Mesenchymal stem cell (in vitro differentiated cells and primary cell): Measurements from ENCODE around the gene GLIS2.

Experiments used
- DNase-seq: peaks from one replicate; pipeline ENCODE4 v3.0.0-alpha.2; 2013
- H2AFZ ChIP-seq: one replicate; pipeline ENCODE4 v1.6.1; 2013; ENCODE audit warnings: low read depth, mild to moderate bottlenecking, control low read depth, inconsistent platforms, low read length, moderate library complexity
- H2AK5ac ChIP-seq: 2 replicates; pipeline ENCODE4 v1.6.1; 2013; ENCODE audit warnings: low read length, moderate library complexity, mild to moderate bottlenecking, inconsistent platforms; ENCODE audit not compliant: severe bottlenecking
- H2BK120ac ChIP-seq: one replicate; pipeline ENCODE4 v1.6.1; 2013; ENCODE audit warnings: low read depth, mild to moderate bottlenecking, inconsistent platforms, low read length, moderate library complexity
- H2BK12ac ChIP-seq, 2 experiments: one replicate each; pipeline ENCODE4 v1.6.1; 2013; ENCODE audit warnings: inconsistent platforms in 2 of 2, low read length in 2 of 2, mild to moderate bottlenecking in 2 of 2, moderate library complexity in 2 of 2, control low read depth in 1 of 2
- H2BK15ac ChIP-seq: one replicate; pipeline ENCODE4 v1.6.1; 2013; ENCODE audit warnings: mild to moderate bottlenecking, low read depth, inconsistent platforms; ENCODE audit not compliant: poor library complexity, severe bottlenecking
- H2BK5ac ChIP-seq: 2 replicates; pipeline ENCODE4 v1.6.1; 2013; ENCODE audit warnings: low read depth, mild to moderate bottlenecking, low read length, control low read depth, inconsistent platforms; ENCODE audit not compliant: poor library complexity, severe bottlenecking
- H3K14ac ChIP-seq, 2 experiments: one replicate each; pipeline ENCODE4 v1.6.1; 2013; ENCODE audit warnings: inconsistent platforms in 2 of 2, low read length in 2 of 2, control low read depth in 1 of 2, mild to moderate bottlenecking in 1 of 2, moderate library complexity in 1 of 2
- H3K18ac ChIP-seq, 2 experiments: one replicate each; pipeline ENCODE4 v1.6.1; 2013; ENCODE audit warnings: inconsistent platforms in 2 of 2, low read length in 2 of 2, control low read depth in 1 of 2, low read depth in 1 of 2, mild to moderate bottlenecking in 1 of 2
- H3K23ac ChIP-seq, 2 experiments: one replicate each; pipeline ENCODE4 v1.6.1; 2013; ENCODE audit warnings: inconsistent platforms in 2 of 2, low read length in 2 of 2, mild to moderate bottlenecking in 2 of 2, moderate library complexity in 2 of 2, control low read depth in 1 of 2
- H3K27ac ChIP-seq: 2 replicates; pipeline ENCODE4 v1.5.1; 2013; ENCODE audit warnings: mild to moderate bottlenecking, moderate library complexity, low read length, control low read depth, inconsistent platforms; ENCODE audit not compliant: poor library complexity, severe bottlenecking
- H3K27me3 ChIP-seq, 2 experiments: 2 replicates each; pipeline versions ENCODE4 v1.6.1 to v1.7.0; 2013; ENCODE audit warnings: low read length in 2 of 2, mild to moderate bottlenecking in 2 of 2, moderate library complexity in 2 of 2, control low read depth in 1 of 2, inconsistent platforms in 1 of 2; ENCODE audit not compliant: control insufficient read depth in 1 of 2, insufficient read depth in 1 of 2
- H3K36me3 ChIP-seq, 2 experiments: 2 replicates each; pipeline versions ENCODE4 v1.6.1 to v1.7.0; 2013; ENCODE audit warnings: low read length in 2 of 2, control low read depth in 1 of 2, inconsistent platforms in 1 of 2, low read depth in 1 of 2, mild to moderate bottlenecking in 1 of 2; ENCODE audit not compliant: insufficient read depth in 2 of 2, control insufficient read depth in 1 of 2
- H3K4ac ChIP-seq, 2 experiments: one replicate each; pipeline ENCODE4 v1.6.1; 2013; ENCODE audit warnings: inconsistent platforms in 2 of 2, low read length in 2 of 2, mild to moderate bottlenecking in 2 of 2, moderate library complexity in 2 of 2, control low read depth in 1 of 2, low read depth in 1 of 2
- H3K4me1 ChIP-seq: 2 replicates; pipeline ENCODE4 v1.6.1; 2013; ENCODE audit warnings: low read depth, low read length, control low read depth; ENCODE audit not compliant: control insufficient read depth, insufficient read depth
- H3K4me2 ChIP-seq: 2 replicates; pipeline ENCODE4 v1.6.1; 2013; ENCODE audit warnings: low read length, mild to moderate bottlenecking, inconsistent platforms; ENCODE audit not compliant: poor library complexity, severe bottlenecking
- H3K4me3 ChIP-seq, 2 experiments: 2 replicates each; pipeline versions ENCODE4 v1.5.1 to v1.7.0; 2013; ENCODE audit warnings: low read length in 2 of 2, mild to moderate bottlenecking in 2 of 2, control low read depth in 1 of 2, low read depth in 1 of 2; ENCODE audit not compliant: insufficient read depth in 1 of 2
- H3K79me1 ChIP-seq: replicated peaks from 2 replicates; pipeline ENCODE4 v1.6.1; 2013; ENCODE audit warnings: mild to moderate bottlenecking, control low read depth, low read length, inconsistent platforms; ENCODE audit not compliant: poor library complexity, severe bottlenecking
- H3K9ac ChIP-seq: 2 replicates; pipeline ENCODE4 v1.7.0; 2013; ENCODE audit warnings: mild to moderate bottlenecking, low read length, moderate library complexity
- H3K9me3 ChIP-seq: 2 replicates; pipeline ENCODE4 v1.7.0; 2013; ENCODE audit warnings: mild to moderate bottlenecking, low read length; ENCODE audit not compliant: control insufficient read depth
- H4K8ac ChIP-seq: one replicate; pipeline ENCODE4 v1.6.1; 2013; ENCODE audit warnings: inconsistent platforms, mild to moderate bottlenecking, low read length, moderate library complexity
- H4K91ac ChIP-seq: one replicate; pipeline ENCODE4 v1.6.1; 2013; ENCODE audit warnings: mild to moderate bottlenecking, low read length, inconsistent platforms
- WGBS: methylation state at CpG from one replicate; pipeline ENCODE4 v1.1.7; 2013; ENCODE audit warnings: mixed read lengths; 5-methylcytosine and 5-hydroxymethylcytosine counted together

The GLIS2 gene

DNA sequence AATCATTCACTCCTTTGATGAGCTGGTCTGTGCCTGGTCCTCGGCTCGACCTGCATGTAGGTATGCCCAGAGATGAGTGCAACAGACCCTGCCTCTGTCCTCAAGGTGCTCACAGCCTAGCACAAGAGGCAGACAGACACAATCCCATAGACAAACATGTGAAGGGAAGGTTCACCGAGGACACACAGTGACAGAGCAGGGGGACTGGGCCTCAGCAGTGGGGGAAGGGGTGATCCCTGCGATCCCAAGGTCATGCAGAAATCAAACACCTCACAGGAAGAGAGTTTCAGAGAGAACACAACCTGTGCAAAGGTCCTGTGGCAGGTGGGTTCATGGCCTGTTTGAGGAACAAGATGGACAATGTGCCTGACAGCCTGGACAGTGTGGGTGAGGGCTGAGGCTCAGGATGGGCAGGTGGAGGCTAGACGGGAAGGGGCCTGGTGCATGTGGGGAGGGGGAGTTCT is 51.6 kb downstream of the GLIS2 start:
- H3K4ac ChIP-seq: no peak overlapping the region
- no peak overlapping the region for H3K14ac ChIP-seq
- H3K36me3 ChIP-seq: peaks cover 0 to 32% of the 10 kb centered on the region in 2 experiments
- H3K4me3 ChIP-seq: no peak overlapping the region
- H3K23ac ChIP-seq: no peak overlapping the region
- no peak overlapping the region for H2BK120ac ChIP-seq
- H3K9ac ChIP-seq: no peak overlapping the region
- no peak overlapping the region for H4K8ac ChIP-seq
- H2BK12ac ChIP-seq: peak overlapping the region; percentile 4 to 8
- H3K18ac ChIP-seq: no peak overlapping the region
- no peaks in the 10 kb centered on the region for H3K9me3 ChIP-seq
- H2BK15ac ChIP-seq: no peak overlapping the region
- H3K4me1 ChIP-seq: peaks cover 32% of the 10 kb centered on the region
- no peaks in the 10 kb centered on the region for H3K27me3 ChIP-seq
- H2AK5ac ChIP-seq: no peak overlapping the region
- H2AFZ ChIP-seq: no peak overlapping the region
- H3K27ac ChIP-seq: no peak overlapping the region
- H3K4me2 ChIP-seq: no peak overlapping the region
- no peak for DNase-seq
- no peak overlapping the region for H4K91ac ChIP-seq
- no peak overlapping the region for H2BK5ac ChIP-seq
- 93% methylated on average over 5 of the region's 5 CpGs for WGBS
- no peaks in the 10 kb centered on the region for H3K79me1 ChIP-seq

DNA sequence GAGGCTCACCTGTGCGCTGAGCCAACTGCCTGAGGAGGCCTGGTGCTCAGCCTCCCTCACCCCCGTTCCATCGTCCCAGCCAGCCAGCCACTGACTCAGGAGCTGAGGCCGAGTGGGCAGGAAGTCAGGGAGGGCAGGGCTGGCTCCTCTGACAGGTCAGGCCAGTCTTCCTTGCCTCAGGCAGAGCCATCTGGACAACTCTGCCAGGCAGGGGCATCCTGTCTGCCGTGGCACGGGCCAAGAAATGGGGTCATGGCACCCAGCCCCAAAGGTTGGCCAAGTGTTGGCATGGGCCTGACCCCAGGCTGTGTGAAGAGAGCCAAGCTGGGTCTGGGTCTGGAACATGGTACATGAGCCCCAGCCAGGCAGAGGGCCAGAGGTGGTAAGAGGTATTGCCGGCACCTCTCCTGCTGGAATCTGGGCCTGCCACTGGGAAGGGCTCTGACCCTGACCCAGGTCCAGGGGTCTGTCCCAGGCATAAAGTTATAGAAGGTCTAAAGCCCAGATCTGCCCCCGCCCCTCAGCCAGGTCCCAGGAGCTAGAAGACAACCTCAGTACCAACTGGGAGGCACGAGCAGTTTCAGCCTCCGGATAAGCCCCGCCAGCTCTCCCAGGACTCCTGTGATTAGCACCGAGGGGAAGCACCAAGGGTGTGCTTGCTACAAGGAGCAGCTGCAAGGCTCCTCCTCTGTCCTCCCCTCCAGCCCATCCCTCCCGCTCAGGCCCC is 53.3 kb downstream of the GLIS2 start:
- Histone ChIP-seq H3K4me1 (peaks cover 46% of the 10 kb centered on the region), H4K8ac (peak overlapping the region; percentile 71), H2BK120ac (peak overlapping the region; percentile 80), H4K91ac (peak overlapping the region; percentile 79), H2BK15ac (peak overlapping the region; percentile 97), H3K23ac (peak overlapping the region in 1 of 2 experiments; percentile 53), H3K4ac (peak overlapping the region; percentile 49 to 86), H2BK5ac (peak overlapping the region; percentile 36), H2AK5ac (peak overlapping the region; percentile 88), H3K27ac (no peak overlapping the region), H3K4me2 (no peak overlapping the region), H3K4me3 (no peak overlapping the region), H3K9ac (no peak overlapping the region), H2AFZ (peak overlapping the region; percentile 5), H3K18ac (peak overlapping the region; percentile 79 to 80), H3K9me3 (no peaks in the 10 kb centered on the region), H3K79me1 (no peaks in the 10 kb centered on the region), H3K36me3 (peaks cover 0 to 25% of the 10 kb centered on the region in 2 experiments), H2BK12ac (peak overlapping the region; percentile 90 to 100), H3K14ac (peak overlapping the region in 1 of 2 experiments; percentile 89), H3K27me3 (no peaks in the 10 kb centered on the region)
- 70% methylated on average over 13 of the region's 13 CpGs for WGBS
- DNase-seq: no peak

DNA sequence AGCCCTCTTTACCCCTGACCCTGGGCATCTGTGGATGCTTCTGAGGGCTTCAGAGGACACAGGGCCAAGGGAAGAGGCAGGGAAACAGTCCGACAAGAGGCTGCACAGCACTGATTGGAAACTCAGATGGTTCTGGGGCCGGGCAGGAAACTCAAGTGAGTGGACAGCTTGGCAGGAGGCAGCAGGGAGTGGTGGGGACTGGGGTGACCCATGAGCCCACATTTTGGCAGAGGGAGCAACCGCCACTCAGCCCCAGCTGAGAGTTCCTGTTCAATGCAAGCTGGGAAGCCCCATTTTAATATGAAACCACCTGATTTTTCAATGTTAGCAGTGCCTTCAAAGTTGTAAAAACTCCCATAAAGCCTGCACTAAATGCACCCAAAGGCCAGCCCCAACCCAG is 54.3 kb downstream of the GLIS2 start:
- H3K9ac ChIP-seq: peak overlapping the region; percentile 87
- peak overlapping the region; percentile 45 for H2BK5ac ChIP-seq
- H3K14ac ChIP-seq: peak overlapping the region in 1 of 2 experiments; percentile 64
- H2BK120ac ChIP-seq: peak overlapping the region; percentile 80
- peak overlapping the region; percentile 95 for H2AK5ac ChIP-seq
- no peak overlapping the region for H3K4me2 ChIP-seq
- H2BK15ac ChIP-seq: no peak overlapping the region
- H4K8ac ChIP-seq: peak overlapping the region; percentile 94
- peak overlapping the region; percentile 86 to 94 for H3K4ac ChIP-seq
- peak overlapping the region; percentile 90 to 100 for H2BK12ac ChIP-seq
- peak overlapping the region; percentile 79 to 93 for H3K18ac ChIP-seq
- peaks cover 56% of the 10 kb centered on the region for H3K4me1 ChIP-seq
- no peak overlapping the region for H3K23ac ChIP-seq
- H3K27me3 ChIP-seq: no peaks in the 10 kb centered on the region
- H3K4me3 ChIP-seq: peak overlapping the region in 1 of 2 experiments; percentile 33
- H3K36me3 ChIP-seq: peaks cover 0 to 19% of the 10 kb centered on the region in 2 experiments
- H3K9me3 ChIP-seq: no peaks in the 10 kb centered on the region
- H2AFZ ChIP-seq: peak overlapping the region; percentile 3
- WGBS: 93% methylated on average over 3 of the region's 3 CpGs
- H4K91ac ChIP-seq: peak overlapping the region; percentile 97
- H3K79me1 ChIP-seq: no peaks in the 10 kb centered on the region
- DNase-seq: no peak
- H3K27ac ChIP-seq: peak overlapping the region; percentile 81

DNA sequence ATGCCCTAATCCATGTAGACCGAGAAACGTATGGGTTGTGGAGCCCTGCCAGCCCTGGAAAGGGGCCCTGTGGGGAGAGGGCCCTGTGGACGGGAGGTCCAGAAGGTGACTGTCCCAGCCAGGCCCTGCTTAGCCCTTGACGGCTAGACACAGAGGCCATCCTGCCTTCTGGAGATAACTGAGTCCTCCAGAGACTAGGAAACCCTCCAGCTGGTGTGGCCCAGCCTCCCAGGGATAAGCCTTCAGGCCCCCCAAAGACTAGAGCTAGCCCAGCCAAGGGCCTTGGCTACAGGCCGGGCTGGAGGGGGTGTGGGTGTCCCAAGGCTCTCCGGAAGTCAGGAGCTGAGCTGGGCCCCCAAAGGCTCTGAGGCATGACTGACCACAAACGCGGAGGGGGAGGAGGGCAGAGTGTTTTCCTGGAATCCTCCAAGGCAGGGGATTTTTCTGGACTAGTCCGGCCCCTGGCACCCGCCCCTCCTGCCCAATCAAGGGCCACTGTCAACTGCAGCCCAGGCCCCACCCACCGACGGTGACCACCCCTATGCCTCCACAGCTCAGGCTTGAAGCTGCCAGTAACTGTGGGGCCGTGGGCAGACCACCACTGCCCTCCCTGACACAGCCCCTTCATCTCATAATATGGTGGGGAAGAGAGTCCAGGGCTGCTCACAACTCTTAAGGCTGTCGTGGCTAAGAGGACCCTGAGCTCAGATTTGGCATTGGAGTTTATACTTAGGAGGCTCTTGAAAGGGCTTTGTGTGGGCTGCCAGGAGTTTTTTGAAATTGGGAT is 54.9 kb downstream of the GLIS2 start:
- no peak overlapping the region for H2AFZ ChIP-seq
- H3K27me3 ChIP-seq: no peaks in the 10 kb centered on the region
- H3K79me1 ChIP-seq: peaks cover 2% of the 10 kb centered on the region
- WGBS: 30% methylated on average over 11 of the region's 14 CpGs
- H2BK5ac ChIP-seq: peak overlapping the region; percentile 92
- peak overlapping the region; percentile 86 to 94 for H3K4ac ChIP-seq
- no peak overlapping the region for H3K23ac ChIP-seq
- peak overlapping the region; percentile 97 for H4K91ac ChIP-seq
- peak overlapping the region; percentile 81 to 93 for H3K18ac ChIP-seq
- peaks cover 0 to 15% of the 10 kb centered on the region in 2 experiments for H3K36me3 ChIP-seq
- peak overlapping the region; percentile 94 for H4K8ac ChIP-seq
- peak overlapping the region; percentile 64 to 76 for H2BK12ac ChIP-seq
- H2BK15ac ChIP-seq: no peak overlapping the region
- H3K4me3 ChIP-seq: peak overlapping the region in 1 of 2 experiments; percentile 100
- H3K9me3 ChIP-seq: no peaks in the 10 kb centered on the region
- peak; percentile 99 for DNase-seq
- H3K14ac ChIP-seq: no peak overlapping the region
- H3K9ac ChIP-seq: peak overlapping the region; percentile 87
- H3K27ac ChIP-seq: peak overlapping the region; percentile 92
- H2BK120ac ChIP-seq: peak overlapping the region; percentile 80
- H3K4me1 ChIP-seq: peaks cover 59% of the 10 kb centered on the region
- H3K4me2 ChIP-seq: peak overlapping the region; percentile 6
- H2AK5ac ChIP-seq: peak overlapping the region; percentile 94
